T-helper 1 cell treated with Interleukin-12 subunit alpha and Interleukin-12 subunit beta and Interleukin-4 antibody, amounts not matched to agents 30 ng/mL and 1 ng/mL, for 36 hours (primary cell): Measurements from ENCODE around the gene RBM19. TPM values are rescaled to one million over a fixed set of nuclear protein-coding genes. Genes with fewer than 3 reads are reported as not detected.
"Not testable (repeated sequence)": the region's sequence is repeated elsewhere in the genome, so short reads cannot be mapped to it uniquely, and the experiment has no call there.

Experiments
- intact Hi-C: fragments of 100-400 bp; cut with micrococcal nuclease; formaldehyde crosslinking; loops from one replicate; pipeline ENCODE4 v1.15.1; 2024
- total RNA-seq: library from RNA; stranded (reverse); gene quantifications from 2 replicates; pipeline ENCODE4 v1.2.3, GENCODE V29; 2022

The RBM19 gene
- total RNA-seq, 1 donor from 2014 or later, result 57.2 TPM

DNA sequence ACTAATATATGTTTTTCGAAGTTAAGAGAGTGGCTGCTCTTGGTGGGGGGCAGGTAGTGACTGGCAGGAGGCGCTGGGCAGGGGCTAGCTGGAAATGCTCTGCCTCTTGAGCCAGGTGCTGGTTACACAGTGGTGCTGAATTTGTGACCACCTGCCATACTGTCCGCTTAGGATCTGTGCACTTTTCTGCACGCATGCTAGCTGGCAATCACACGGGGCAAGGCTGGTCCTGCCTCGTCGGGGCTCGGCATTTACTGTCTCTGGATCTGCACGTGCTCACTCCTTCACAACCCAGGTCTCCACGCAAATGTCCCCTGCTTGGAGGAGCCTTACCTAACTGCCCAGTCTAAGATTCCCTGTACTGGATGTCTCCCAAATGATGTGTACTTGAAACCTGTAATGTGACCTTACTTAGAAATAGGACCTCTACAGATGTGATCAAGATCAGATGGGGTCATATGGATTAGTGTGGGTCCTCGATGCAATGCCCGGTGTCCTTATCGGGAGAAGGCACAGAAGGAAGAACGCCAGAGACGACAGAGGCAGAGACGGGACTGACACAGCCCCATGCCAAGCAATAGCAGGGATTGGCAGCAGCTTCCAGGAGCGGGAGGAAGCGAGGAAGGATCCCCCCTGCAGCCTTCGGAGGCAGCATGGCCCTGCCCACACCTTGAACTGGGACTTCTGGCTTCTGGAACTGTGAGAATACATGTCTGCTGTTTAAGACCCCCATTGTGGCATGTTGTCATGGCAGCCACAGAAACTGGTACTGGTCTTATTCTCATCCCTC lies 59.5 kb downstream of the RBM19 start:
- intact Hi-C loops, result no loop called here

DNA sequence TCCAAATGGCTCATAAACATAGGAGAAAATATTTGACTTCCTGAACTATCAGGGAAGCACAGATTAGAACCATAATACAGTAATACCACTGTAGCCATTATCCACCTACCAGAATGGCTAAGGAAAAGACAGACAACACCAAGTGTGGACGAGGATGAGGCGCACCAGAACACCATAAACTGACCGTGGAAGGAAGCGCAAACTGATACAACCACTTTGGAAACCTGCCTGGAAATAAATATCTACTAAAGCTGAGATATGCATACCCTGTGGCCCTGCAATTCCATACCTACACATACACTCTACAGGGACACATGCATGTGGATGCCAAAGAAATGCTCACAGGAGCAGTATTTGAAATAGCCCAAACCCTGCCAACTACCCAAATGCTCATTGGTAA lies 60.3 kb downstream of the RBM19 start:
- intact Hi-C loops, result no loop called here

DNA sequence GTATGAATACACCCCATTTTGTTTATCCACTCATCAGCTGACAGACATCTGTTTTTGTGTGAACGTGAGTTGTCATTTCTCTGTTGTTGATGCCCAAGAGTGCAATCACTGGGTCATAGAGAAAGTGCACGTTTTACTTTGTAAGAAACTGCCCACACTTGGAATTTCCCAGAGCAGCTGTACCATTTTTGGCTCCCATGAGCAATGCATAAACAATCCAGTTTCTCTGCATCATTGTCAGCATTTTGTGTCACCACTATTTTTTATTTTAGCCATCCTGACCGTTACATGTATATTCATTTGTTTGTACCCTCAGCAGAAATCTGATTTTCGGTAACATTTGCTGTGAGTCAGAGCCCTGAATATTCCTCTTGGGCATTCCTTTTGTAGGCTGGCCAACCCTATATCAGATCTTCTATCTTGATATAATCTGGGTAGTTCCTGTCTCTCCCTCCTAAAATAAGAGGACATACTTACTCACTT lies 62.7 kb downstream of the RBM19 start:
- intact Hi-C loops, result no loop called here

DNA sequence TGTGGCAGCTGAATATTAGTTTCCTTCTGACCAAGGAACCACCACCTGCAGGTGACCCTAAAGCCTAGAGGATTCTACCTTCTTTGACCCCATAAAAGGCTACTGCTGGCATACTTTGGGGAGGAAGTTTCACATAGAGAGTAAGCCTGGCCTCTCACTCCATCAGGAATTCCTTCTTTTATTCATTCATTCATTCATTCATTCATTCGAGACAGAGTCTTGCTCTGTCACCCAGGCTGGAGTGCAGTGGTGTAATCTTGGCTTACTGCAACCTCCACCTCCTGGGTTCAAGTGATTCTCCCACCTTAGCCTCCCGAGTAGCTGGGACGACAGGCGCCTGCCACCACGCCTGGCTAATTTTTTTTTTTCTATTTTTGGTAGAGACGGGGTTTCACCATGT lies 64.8 kb downstream of the RBM19 start:
- intact Hi-C loops, result not testable (repeated sequence)

DNA sequence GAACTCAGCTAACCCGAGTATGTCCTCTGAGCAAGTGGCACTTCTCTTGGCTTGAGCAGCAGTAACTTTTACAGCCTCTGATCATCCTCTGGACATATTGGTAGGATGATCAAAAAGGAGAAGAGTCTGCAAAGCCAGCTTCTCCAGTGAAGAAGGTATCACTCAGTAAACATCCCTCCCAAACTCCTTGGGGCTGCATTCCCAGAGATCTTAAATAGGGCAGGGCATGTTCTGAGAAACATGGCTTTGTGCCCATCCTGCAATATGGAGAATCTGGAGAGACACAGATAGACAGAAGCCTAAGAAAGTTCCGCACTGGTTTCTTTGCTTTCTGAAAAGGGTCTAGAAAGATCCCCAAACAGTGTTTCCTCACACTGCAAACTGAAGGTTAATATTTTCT lies 65.4 kb downstream of the RBM19 start:
- intact Hi-C loops, result no loop called here

DNA sequence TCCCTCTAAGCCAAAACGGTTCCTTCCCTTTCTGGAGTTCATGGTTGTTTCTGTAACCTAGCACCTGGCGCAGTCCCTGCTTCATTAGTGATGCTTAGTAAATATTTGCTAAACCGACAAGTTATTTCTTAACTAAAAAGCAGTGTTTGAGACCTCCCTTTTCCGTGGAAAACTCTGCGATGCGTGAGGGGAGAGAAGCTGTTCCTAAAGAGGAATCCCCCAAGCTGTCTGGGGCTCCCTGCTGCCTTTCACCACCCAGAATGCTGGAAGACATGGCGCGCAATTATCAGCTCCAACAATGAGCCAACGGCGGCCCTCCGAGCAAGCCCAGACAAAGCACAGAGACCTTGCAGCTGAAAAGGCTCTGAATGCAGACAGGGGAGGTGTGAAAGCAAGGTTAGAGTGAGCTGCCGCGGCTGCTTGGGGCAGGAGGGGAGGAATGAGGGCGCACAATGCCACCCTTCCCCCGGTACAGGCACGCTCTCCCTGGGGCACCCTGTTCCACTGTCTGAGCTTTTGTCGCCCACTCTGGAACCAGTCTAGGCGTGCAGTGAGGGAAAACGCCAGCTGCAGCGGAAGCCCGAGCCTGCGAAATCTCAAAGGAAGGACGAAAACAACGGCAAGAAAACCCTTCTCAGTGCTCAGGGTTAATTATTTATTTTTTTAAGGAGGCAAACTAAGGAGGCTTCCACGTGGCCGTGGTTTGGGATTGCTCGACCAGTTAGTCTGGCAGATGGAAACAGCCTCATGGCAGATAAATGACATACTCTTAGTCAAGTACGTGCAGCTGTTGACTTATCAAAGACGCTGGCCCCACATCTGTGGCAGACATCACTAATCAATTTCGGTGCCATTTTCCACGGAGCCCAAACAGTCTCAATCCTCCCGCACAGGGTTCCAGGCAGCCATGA lies 66.3 kb downstream of the RBM19 start:
- intact Hi-C loops, result no loop called here

DNA sequence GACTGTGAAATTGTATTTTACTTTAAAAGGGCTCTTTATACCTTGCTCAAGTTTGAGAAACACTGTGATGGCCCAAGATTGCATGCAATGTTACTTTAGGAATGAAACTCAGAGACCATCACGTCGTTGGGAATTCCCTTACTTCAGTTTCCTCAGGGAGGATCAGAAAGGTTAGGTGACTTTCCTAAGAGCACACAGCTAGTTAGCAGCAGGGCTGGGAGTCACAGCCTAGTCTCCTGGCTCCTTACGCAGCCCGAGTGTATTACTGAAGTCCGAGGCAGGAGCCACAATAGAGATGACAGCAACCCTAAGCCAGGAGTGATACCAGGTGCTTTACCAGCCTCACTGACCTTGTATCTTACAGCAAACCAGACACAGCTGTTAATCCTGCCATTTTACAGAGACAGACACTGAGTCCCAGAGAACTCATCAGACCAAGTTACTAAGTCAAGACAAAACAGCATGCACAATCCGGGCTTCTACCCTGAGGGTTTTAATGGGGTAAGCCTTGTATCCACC lies 67.0 kb downstream of the RBM19 start:
- intact Hi-C loops, result no loop called here

DNA sequence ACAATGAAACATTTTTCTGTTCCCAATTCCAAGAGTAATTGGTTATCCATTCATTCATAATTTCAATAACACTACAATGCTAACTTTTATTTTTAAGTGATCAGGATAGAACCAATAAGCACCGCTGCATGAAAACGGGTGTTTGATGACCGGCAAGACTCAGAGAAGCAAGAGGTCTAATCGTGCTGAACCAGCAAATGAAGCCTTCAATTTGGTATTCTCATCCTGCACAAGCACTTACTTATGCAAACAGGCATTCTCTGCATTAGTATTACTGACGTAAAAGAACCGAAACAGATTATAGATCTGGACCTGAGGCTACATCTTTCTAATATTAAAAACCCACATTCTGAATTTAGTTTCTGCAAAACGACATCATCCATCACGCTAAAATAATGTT lies 67.7 kb downstream of the RBM19 start:
- intact Hi-C loops, result no loop called here

DNA sequence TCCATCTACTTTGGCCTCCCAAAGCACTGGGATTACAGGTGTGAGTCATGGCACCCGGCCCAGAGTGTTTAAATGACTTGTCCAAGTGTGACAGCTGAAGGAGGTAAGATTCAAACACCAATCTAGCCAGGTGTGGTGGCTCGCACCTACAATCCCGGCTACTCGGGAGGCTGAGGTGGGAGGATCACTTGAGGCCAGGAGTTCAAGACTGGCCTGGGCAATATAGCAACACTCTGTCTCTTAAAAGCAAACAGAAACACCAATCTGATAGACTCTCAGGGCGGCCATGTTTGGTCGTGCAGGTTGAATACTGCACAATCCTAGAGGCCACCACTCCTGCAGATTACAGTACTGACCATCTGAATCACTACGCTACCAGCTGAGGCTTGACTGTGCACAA lies 68.7 kb downstream of the RBM19 start:
- intact Hi-C loops, result no loop called here

DNA sequence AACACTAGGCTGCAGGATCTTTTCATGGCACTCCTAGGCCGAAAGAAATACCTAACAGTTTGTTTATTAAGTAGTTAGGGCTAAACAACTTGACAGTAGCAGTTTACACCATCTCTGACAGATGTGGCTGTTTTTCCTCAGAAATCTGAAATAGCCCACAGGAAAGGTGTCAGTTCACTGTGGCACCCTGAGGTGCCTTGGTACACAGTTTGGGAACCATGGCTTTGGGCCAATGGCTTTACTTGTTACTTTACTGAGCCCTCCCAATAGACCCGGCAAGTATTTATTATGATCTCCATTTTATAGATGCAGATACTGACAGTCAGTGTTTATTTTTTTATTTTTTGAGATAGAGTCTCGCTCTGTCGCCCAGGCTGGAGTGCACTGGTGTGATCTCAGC lies 69.3 kb downstream of the RBM19 start:
- intact Hi-C loops, result no loop called here

DNA sequence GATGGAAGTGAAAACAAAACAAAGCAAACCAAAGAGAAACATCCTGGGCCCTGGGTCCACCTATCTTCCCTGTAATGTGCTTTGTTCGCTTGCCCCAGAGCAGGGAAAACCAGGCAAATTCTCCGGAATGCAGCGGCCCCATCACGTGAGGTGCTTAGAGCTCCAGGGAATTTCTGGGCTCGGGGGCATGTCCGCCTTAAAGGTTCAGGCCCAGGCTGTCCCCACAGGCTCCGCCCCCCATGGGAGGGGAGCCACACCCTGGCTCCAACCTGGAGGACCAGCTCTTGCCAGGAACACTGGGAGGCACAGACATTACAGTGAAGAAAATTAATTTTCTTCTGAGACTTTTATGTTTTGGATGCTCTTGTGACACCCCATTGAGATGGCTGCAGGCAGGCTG lies 69.9 kb downstream of the RBM19 start:
- intact Hi-C loops, result no loop called here

DNA sequence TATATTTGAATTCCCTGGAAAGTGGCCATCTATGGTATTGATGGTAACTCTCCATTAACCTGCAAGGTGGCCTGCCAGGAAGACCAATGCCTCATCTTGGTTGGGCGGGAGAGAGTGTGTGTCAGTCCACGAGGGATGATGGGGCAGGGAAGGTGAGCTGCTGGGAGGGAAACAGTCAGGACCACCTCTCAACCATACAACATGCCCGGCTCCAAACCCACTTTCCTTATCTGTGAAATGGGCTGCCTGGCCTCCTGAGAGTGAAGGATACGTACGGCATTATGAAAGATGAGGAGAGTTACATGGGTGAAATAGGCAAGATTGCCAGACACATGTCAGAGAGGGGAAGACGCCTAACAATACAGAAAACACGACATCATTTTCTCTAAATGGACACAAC lies 70.9 kb downstream of the RBM19 start:
- intact Hi-C loops, result no loop called here

DNA sequence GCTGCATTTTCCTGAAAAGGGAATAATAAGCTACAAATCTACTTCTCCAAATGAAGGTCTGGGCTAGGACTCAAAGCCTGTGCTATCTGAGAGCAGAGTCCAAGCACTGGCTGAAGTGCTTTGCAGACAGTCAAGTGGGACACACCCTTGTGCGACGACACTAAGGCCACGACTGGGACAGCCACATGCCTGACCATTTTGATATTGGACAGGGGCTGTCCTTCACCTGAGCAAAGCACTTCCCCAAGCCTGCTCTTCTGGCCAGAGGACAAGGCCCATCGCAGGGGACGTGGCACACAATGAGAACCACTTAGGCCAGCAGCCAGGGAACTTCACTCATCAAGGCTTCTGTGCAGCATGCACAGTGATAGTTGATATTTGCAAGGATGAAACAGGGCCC lies 71.4 kb downstream of the RBM19 start:
- intact Hi-C loops, result no loop called here

DNA sequence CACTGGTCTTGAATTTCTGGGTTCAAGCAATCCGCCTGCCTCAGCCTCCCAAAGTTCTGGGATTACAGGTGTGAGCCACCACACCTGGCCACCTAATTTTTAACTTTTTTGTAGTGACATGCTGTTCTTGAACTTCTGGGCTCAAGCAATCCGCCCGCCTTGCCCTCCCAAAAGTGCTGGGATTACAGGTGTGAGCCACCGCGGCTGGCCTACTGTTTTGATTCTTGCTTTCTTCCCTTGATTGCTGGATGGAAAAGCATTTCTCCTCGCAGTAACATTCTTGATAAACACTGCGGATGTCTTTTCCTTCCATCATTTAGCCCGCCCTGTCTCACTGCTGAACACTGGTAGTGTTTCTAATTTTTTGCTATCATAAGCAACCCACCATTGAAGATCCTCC lies 72.9 kb downstream of the RBM19 start:
- intact Hi-C loops, result no loop called here

DNA sequence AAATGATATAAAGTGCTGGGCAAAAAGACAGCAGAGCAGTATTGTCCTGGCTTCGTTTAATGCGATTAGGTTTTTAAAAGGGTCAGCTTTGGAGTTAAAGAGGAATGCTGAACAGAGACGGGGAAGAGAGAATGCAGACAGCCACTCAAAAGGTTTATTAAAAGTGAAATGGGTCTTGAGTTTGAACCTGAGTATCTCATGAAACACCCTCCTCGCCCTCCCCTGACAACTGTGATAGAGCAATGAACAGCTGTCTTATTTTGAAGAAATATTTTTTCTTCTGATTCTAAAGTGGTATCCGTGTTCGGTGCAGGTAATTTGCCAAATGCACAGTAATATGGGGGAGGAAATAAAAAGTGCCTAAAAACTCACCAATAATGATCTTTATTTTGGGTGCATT lies 73.6 kb downstream of the RBM19 start:
- intact Hi-C loops, result no loop called here

DNA sequence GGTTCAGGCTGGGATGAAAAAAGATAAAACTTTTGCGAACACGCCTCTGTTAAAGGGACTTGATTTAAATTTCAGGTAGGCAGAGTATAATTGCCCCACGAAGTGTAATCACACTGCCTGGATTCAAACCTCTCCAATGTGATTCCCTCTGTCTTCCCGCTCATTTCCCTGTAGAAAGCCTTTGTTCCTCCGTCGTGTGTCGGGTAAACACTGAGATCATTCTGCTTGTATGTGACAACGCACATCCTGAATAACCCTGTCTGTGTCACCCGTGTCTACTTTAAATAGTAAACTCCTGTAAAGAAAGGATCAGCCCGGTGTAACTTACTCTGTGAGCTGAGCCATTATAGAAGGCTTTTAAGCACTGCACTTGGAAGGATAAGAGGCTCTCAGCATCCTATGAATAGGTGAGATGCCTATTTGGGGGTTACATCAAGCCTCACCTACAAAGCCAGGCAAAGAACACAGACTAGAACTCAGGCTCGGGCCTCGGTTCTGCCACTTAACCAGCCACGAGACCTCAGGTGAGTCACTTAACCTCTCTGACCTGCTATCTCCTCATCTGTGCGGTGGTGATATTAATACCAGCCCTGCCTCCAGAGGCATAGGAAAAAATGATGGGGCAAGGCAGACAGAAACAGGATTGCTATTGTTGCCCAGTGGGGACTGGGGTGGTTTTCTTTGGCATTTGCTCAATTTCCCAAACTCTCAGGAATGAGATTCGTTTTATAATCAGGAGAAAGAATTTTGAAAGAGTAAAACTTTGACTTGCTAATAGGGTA lies 74.2 kb downstream of the RBM19 start:
- intact Hi-C loops, result no loop called here

DNA sequence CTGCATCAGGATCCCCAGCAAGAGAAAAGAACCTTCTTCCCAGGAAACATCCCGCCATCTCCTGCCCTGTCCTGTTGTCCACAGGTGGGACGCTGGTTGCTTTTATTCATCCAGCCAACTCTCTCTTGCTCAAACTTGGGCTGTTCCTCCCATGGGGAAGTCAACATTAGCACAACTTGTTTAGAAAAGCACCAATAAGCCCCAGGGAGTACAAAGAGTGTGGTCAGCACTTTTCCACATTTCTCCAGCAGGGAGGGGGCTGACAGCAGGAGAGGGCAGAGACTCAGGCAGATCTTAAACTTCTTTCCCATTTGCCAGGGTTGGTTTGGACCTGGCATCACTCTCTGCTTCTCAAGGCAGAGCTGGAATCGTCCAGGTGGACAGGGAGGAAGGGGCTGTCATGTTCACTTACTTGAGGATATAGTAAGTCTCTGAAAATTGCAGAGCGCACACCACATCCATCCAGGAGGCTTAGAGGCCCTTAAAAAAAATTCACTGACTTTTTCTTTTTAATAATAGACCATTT lies 74.9 kb downstream of the RBM19 start:
- intact Hi-C loops, result no loop called here

DNA sequence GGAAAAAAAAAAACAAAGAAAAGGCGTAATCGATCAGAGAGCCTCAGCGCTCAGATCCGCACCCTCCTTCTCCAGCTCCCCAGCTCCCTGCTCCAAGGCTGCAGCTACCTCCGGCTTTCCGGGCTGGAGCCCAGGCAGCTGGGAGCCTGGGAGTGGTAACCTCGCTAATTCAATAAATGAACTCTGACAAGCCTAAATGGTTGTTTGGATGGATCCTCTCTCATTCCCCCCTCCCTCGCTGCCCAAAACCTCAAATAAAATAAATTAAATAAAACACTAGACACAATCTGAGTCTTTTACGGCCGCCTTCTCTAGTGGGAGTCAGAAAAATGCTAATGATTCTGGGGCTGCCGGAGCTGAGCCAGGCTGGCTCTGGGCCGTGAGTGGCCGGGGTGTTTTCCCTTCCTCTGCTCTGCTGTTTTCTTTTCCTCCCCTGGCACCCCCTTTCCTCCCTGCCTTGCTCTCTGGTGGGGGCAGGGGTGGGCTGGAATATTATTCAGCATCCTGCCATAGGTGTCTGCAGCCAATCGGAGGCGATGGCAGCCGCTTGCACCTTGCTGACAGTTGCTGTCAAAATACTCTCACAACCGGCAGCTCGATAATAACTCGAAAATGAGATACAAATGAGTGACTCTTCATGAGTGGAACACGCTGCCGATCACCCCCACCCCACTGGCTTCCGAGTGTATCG lies 76.1 kb downstream of the RBM19 start:
- intact Hi-C loops, result no loop called here

DNA sequence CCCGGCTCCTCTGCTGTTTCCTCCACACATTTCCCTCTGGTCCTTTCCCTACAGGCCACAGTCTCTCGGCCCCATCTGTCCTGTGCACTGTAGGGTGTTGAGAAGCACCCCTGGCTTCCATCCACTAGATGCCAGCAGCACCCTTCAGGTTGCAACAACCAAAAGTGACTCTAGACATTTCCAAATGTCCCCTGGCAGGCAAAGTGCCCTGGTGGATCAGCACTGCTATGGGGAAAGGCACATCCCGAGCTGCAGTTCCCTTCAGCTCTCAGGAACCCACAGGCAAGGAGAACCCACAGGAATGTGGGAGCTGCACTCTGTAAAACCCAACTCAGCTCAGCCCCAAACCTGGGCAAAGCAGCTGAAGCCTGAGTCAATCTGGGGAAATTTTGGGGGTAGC lies 77.0 kb downstream of the RBM19 start:
- intact Hi-C loops, result no loop called here

DNA sequence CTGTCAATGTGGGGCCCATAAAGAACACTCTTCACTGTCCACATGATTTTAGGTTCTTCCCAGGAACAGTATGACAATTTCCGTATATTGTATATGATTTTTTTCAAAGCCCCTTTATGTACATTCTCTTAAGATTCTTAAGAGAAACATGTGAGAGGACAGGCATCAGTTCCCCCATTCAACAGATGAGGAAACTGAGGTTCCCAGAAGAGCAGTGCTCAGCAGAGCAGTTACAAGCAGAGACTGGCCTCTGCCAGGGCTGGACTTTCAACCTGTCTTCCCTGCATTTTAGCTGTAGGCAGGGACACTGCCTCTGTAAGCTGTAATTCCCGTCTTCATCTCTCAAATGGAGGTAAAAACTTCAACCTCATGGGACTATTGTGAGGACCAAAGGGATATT lies 77.7 kb downstream of the RBM19 start:
- intact Hi-C loops, result no loop called here

DNA sequence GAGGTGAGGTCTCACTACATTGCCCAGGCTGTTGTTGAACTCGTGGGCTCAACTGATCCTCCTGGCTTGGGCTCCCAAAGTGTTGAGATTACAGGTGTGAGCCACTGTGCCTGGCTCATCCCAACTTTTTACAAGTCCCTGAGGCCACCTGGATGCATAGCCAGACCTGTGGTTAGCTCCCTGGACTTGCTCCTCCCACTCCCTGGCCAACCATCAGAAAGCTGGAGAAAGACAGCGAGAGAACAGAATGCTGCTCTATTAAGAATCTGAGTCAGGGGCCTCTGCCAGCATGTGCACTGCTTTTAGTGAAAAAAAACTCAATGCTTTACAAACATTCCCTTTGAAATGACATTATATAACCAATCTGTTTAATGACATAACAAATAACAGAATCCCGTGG lies 78.2 kb downstream of the RBM19 start:
- intact Hi-C loops, result no loop called here
